GM18951 (cell line): ENCODE results near the gene NUTM2B.
"Not testable (repeated sequence)": the region's sequence is repeated elsewhere in the genome, so short reads cannot be mapped to it uniquely, and the experiment has no call there.

Experiments used
- in situ Hi-C: fragments of 300-500 bp; cut with MboI; formaldehyde crosslinking; loops from one replicate; pipeline ENCODE4 v1.12.0; 2022; ENCODE audit warnings: low sequenced_read_pairs, mixed read lengths, inconsistent platforms; ENCODE audit not compliant: unreplicated experiment

NUTM2B gene

GRCh38 chr10:79726620-79727019, 23.6 kb downstream of the NUTM2B start:
- in situ Hi-C loops: not testable (repeated sequence)

- in situ Hi-C loops: not testable (repeated sequence)
These were observed 41.8 kb downstream of the NUTM2B start for GRCh38 chr10:79744844-79745243.

GRCh38 chr10:79748510-79748909, 45.5 kb downstream of the NUTM2B start:
- in situ Hi-C loops: not testable (repeated sequence)

GRCh38 chr10:79753601-79754000, 50.6 kb downstream of the NUTM2B start:
- in situ Hi-C loops: not testable (repeated sequence)

GRCh38 chr10:79758297-79758993, 55.4 kb downstream of the NUTM2B start:
- in situ Hi-C loops: not testable (repeated sequence)
